Renal pelvis (tissue), 4 donors: ENCODE results near the gene BSG. TPM values are rescaled to one million over a fixed set of nuclear protein-coding genes. Genes with fewer than 3 reads are reported as not detected.
A peak's percentile ranks its signal among the peaks of the same experiment; 100 is the strongest.
"Not testable (repeated sequence)": the region's sequence is repeated elsewhere in the genome, so short reads cannot be mapped to it uniquely, and the experiment has no call there.

ENCODE experiments used
- DNase-seq: peaks from one replicate; pipeline ENCODE4 v3.0.0-alpha.2; 2013
- polyA plus RNA-seq, 3 donors: library from polyadenylated mRNA; unstranded; fragments of 120-200 nt; gene quantifications; one replicate each; pipeline ENCODE4 v1.2.1, GENCODE V29; 2013; ENCODE audit not compliant: insufficient read length in 3 of 3

Gene BSG
- polyA plus RNA-seq, 3 donors = 474 to 595 (median 592) TPM

- no peak for DNase-seq
Observed at GRCh38 chr19:583198-583967, 11.0 kb downstream of the BSG start.

DNA sequence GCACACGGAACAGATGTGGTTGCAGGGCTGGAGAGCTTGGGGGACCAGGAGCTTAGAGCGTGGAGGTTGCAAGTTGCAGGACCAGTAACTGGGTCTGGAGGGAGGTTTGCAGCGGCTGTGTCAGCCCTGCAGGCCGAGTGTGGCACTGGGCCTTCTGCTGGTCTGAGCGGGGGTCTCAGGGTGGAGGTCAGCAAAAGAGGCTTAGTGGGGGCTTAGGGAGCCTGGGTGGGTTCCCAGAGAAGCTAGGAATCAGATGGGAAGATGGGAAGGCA lies 11.5 kb downstream of the BSG start:
- no peak for DNase-seq

GRCh38 chr19:584240-585001 lies 12.0 kb downstream of the BSG start:
- peak; percentile 42 for DNase-seq

DNA sequence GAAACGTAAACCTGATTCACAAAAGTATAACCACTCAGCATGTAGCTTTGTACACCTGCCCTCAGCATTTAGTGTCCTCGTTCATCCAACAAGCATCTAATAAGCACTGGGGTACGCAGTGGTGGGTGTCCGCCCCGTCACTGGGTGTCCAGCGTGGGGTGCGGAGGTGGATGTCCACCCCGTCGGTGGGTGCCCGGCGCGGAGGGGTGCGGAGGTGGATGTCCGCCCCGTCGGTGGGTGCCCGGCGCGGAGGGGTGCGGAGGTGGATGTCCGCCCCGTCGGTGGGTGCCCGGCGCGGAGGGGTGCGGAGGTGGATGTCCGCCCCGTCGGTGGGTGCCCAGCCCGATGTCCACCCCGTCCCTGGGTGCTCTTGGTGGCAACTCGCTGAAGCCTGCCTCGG lies 12.8 kb downstream of the BSG start:
- DNase-seq = not testable (repeated sequence)

DNA sequence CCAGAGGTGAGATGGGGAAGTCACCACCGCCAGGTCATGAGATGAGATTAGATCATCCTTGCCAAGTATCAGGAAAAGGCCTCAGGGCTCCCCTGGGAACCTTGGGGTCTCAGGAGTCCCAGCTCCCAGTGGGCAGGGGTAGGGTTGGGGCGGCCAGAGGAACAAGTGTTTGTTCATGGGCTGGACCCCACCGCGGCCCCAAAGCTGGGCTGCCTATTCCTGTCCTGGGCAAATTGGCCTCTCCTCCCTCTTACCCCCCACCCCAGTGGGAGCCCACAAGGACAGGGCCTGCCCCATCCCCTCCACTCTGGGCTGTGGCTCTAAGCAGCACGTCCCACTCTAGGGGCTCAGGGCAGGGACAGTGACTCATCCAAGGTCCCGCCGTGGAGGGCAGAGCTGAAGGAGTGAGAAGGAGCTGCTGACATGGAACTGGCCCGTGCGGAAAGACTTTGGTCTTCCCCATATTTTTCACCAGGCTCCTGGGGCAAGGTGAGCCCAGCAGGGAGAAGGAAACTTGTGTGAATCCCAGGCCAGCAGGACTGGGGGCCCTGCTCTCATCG lies 13.2 kb downstream of the BSG start:
- DNase-seq = no peak

GRCh38 chr19:588093-588740 lies 15.8 kb downstream of the BSG start:
- peak; percentile 36 for DNase-seq

GRCh38 chr19:588741-589692 lies 16.6 kb downstream of the BSG start:
- no peak for DNase-seq

DNA sequence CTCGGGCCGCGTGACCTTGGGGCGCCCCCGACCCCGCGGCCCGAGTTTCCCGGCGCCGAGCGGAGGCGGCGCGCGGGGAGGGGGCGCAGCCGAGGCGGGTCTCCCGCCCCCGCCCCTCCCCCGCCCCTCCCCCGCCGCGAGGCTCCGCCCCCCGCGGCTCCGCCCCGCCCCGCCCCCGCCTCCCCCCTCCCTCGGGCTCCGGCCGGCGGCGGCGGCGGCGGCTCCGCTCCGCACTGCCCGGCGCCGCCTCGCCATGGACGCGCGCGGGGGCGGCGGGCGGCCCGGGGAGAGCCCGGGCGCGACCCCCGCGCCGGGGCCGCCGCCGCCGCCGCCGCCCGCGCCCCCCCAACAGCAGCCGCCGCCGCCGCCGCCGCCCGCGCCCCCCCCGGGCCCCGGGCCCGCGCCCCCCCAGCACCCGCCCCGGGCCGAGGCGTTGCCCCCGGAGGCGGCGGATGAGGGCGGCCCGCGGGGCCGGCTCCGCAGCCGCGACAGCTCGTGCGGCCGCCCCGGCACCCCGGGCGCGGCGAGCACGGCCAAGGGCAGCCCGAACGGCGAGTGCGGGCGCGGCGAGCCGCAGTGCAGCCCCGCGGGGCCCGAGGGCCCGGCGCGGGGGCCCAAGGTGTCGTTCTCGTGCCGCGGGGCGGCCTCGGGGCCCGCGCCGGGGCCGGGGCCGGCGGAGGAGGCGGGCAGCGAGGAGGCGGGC lies 17.4 kb downstream of the BSG start, which contains the start of gene HCN2:
Gene HCN2 (plus strand): TSS at position 189 of the 703 bp plus-strand sequence. CDS start 65 bp downstream, at position 254.
- DNase-seq = no peak

- no peak for DNase-seq
Observed at GRCh38 chr19:590396-590745, 18.0 kb downstream of the BSG start.

GRCh38 chr19:590750-591098 lies 18.3 kb downstream of the BSG start:
- no peak for DNase-seq

GRCh38 chr19:591099-591958 lies 18.9 kb downstream of the BSG start:
- peak; percentile 47 for DNase-seq

DNA sequence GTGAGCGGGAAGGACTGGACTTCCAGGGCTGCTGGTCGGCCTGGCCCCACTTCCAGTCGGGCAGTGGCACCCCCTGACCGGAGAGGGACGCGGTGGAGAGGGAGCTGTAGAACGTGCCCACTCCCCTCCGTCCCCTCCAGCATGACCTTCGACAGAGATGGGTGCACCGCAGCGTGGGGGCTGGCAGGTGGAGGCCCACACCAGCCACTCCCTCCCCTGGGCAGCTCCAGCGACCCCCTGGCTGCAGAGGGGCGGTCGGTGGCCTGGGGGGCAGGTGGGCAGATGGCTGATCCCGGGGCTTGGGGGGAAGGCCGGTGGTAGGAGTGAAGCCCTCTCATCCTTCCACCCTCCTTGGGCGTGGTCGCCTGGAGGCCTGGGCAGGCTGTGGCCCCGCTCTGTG lies 19.7 kb downstream of the BSG start:
- no peak for DNase-seq

DNA sequence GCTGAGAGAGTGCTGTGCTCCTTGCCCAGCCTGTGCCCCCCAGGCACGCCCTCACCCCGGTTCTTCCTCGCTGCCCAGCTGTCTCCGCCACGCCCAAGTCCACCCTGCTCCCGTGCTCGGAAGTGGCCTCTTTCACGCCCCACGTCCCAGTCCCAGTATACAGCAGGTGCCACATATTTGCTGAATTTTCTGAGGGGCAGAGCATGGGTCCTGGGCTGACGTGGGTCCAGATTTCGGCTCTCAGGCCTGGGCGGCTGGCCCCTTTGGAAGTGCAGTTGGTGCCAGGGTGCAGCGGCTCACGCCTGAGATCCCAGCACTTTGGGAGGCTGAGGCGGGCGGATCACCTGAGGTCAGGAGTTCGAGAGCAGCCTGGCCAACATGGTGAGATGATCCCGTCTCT lies 20.7 kb downstream of the BSG start:
- DNase-seq = no peak

DNA sequence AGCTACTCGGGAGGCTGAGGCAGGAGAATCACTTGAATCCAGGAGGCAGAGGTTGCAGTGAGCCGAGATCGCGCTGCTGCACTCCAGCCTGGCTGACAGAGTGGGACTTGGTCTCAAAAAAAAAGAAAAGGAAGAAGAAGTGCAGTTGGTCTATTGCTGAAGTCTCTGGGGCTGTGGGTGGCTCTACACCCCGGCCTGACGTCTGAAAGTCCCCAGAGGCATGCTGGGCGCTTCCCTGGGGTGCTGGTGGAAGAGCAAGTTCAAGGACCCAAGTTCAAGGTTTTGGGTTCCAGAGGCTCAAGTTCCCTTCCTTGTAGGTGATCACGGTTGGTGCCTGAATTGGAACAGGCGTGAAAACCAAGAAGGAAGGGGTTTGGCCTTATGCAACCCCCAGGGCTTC lies 21.1 kb downstream of the BSG start:
- DNase-seq = no peak

GRCh38 chr19:594265-594870 lies 22.0 kb downstream of the BSG start:
- DNase-seq = no peak

DNA sequence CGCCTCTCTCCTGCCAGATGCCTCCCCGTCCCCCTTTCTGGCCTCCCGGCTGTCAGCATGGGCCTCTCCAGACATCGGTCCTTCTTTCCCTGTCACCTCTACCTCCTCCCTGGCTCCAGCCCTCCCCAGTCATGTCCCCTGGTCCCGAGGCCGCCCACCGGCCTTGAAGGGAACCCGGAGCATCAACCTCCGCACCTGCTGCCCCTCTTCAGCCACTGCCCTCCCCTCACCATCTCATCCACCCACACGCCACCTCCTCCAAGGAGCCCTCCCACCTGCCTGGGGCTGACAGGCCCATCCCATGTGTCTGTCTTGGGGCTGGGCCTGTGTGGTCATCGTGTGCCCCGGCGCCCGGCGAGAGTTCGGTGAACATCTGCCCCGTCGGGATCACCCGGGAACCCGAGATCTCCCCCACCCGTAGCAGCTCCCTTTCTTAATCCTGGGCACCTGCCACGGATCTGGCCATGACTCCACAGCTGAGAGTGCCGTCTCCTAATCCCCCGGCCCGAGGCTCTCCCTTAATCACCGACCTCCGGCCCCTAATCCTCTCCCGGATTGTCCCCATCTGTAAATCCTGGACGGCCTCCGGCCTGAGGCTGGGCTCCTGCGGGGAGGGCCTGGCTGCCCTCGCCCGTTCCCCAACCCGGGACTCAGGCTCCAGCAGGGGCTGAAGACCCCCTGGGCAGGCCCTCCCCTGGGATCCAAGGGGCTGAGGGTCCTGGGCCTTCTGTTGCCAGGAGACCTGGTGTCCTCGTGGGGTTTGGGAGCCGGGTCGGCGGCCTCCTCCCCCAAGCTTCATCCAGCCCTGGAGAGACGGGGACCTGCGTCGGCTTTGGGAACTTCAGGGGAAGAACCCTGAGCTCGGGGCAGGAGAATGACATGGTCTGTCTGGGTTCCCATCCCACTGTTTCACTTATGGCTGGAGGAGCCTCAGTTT lies 23.2 kb downstream of the BSG start:
- DNase-seq = no peak

GRCh38 chr19:596263-596655 lies 23.9 kb downstream of the BSG start:
- no peak for DNase-seq
